HEK293 (cell line): Measurements from ENCODE around the gene MADCAM1.

Experiments
- CTCF ChIA-PET: fragments of 350-600 bp; formaldehyde crosslinking; extraction: SDS; loops from one replicate; lab custom pipeline; 2021; ENCODE audit warnings: antibody characterized with exemption; lab: Yijun Ruan, JAX
- POLR2A ChIA-PET: fragments of 300-600 bp; formaldehyde crosslinking; extraction: SDS; loops from one replicate; lab custom pipeline; 2020; ENCODE audit warnings: antibody characterized with exemption, inconsistent platforms; lab: Yijun Ruan, JAX
- H3K27ac ChIP-seq: fragments of 200-500 bp; sonication (Bioruptor generic); 2 replicates; pipeline ENCODE4 v1.5.1; 2014; ENCODE audit warnings: low read depth, low read length, control low read depth, inconsistent platforms; ENCODE audit errors: extremely low read depth
- H3K36me3 ChIP-seq, 2 experiments: fragments of 200-500 bp in 1 of 2; sonication (Bioruptor generic) in 1 of 2; 1 replicate in 1 of 2; 2 replicates in 1 of 2; pipeline ENCODE4 v1.5.1; 2014 to 2017; ENCODE audit warnings: inconsistent platforms in 2 of 2, low read length in 2 of 2; ENCODE audit not compliant: control insufficient read depth in 2 of 2, insufficient read depth in 1 of 2
- H3K4me1 ChIP-seq: fragments of 200-500 bp; sonication (Bioruptor generic); 2 replicates; pipeline ENCODE4 v1.5.1; 2014; ENCODE audit warnings: mild to moderate bottlenecking, low read length, inconsistent platforms; ENCODE audit not compliant: control insufficient read depth, insufficient read depth
- H3K4me3 ChIP-seq: 2 replicates; pipeline ENCODE4 v1.5.1; 2011; ENCODE audit warnings: low read depth, mild to moderate bottlenecking, control low read depth, low read length, moderate library complexity
- H3K9me3 ChIP-seq: fragments of 200-500 bp; sonication (Bioruptor generic); 2 replicates; pipeline ENCODE4 v1.5.1; 2014; ENCODE audit warnings: low read depth, low read length, inconsistent platforms; ENCODE audit not compliant: control insufficient read depth, insufficient read depth
- GFI1B ChIP-seq: fragments of 450-650 bp; formaldehyde crosslinking; IDR thresholded peaks from 2 replicates; pipeline ENCODE4 v1.5.1; 2016; ENCODE audit warnings: missing biosample characterization, missing genetic modification characterization
- GLI2 ChIP-seq: fragments of 450-650 bp; formaldehyde crosslinking; IDR thresholded peaks from 2 replicates; pipeline ENCODE4; 2017; ENCODE audit warnings: missing biosample characterization, missing genetic modification characterization, low read depth, borderline replicate concordance
- GLIS1 ChIP-seq: fragments of 450-650 bp; formaldehyde crosslinking; IDR thresholded peaks from 2 replicates; pipeline ENCODE4 v1.5.1; 2016; ENCODE audit warnings: missing biosample characterization, missing genetic modification characterization
- IKZF3 ChIP-seq: fragments of 450-650 bp; IDR thresholded peaks from 2 replicates; pipeline ENCODE4 v1.5.0; 2018; ENCODE audit warnings: missing biosample characterization, mild to moderate bottlenecking, missing genetic modification characterization, moderate library complexity
- SP7 ChIP-seq: fragments of 450-650 bp; formaldehyde crosslinking; IDR thresholded peaks from 2 replicates; pipeline ENCODE4 v1.5.1; 2016; ENCODE audit warnings: missing biosample characterization, missing genetic modification characterization
- ZBTB8A ChIP-seq: fragments of 450-650 bp; formaldehyde crosslinking; IDR thresholded peaks from 2 replicates; pipeline ENCODE4 v1.5.1; 2016; ENCODE audit warnings: missing biosample characterization, missing genetic modification characterization
- ZNF114 ChIP-seq: fragments of 450-650 bp; formaldehyde crosslinking; IDR thresholded peaks from 2 replicates; pipeline ENCODE4 v1.5.0; 2017; ENCODE audit warnings: missing biosample characterization, missing genetic modification characterization
- ZNF155 ChIP-seq: fragments of 450-650 bp; formaldehyde crosslinking; IDR thresholded peaks from 2 replicates; pipeline ENCODE4 v1.5.1; 2016; ENCODE audit warnings: missing biosample characterization, missing genetic modification characterization
- ZNF202 ChIP-seq: fragments of 450-650 bp; formaldehyde crosslinking; IDR thresholded peaks from 2 replicates; pipeline ENCODE4 v1.5.1; 2016; ENCODE audit warnings: missing biosample characterization, missing genetic modification characterization, borderline replicate concordance
- ZNF24 ChIP-seq: fragments of 450-650 bp; formaldehyde crosslinking; IDR thresholded peaks from 2 replicates; pipeline ENCODE4 v1.5.1; 2016; ENCODE audit warnings: missing biosample characterization, missing genetic modification characterization
- ZNF324 ChIP-seq: fragments of 450-650 bp; formaldehyde crosslinking; IDR thresholded peaks from 2 replicates; pipeline ENCODE4 v1.5.1; 2016; ENCODE audit warnings: missing biosample characterization, missing genetic modification characterization
- ZNF548 ChIP-seq: fragments of 450-650 bp; formaldehyde crosslinking; IDR thresholded peaks from 2 replicates; pipeline ENCODE4 v1.5.1; 2016; ENCODE audit warnings: missing biosample characterization, missing genetic modification characterization
- ZNF555 ChIP-seq: fragments of 450-650 bp; formaldehyde crosslinking; conservative IDR thresholded peaks from 2 replicates; pipeline ENCODE4 v1.5.1; 2017; ENCODE audit warnings: missing biosample characterization, mild to moderate bottlenecking, missing genetic modification characterization, inconsistent platforms
- ZNF560 ChIP-seq: fragments of 450-650 bp; formaldehyde crosslinking; IDR thresholded peaks from 2 replicates; pipeline ENCODE4 v1.5.1; 2017; ENCODE audit warnings: missing biosample characterization, missing genetic modification characterization, borderline replicate concordance
- ZNF837 ChIP-seq: fragments of 450-650 bp; formaldehyde crosslinking; IDR thresholded peaks from 2 replicates; pipeline ENCODE4 v1.5.1; 2016; ENCODE audit warnings: missing biosample characterization, missing genetic modification characterization
- ZNF843 ChIP-seq: fragments of 450-650 bp; formaldehyde crosslinking; IDR thresholded peaks from 2 replicates; pipeline ENCODE4 v1.5.1; 2016; ENCODE audit warnings: missing biosample characterization, missing genetic modification characterization
- TF ChIP-seq, protein P1 (sequence below): fragments of 450-650 bp; formaldehyde crosslinking; IDR thresholded peaks from 2 replicates; pipeline ENCODE4 v1.5.1; 2017; ENCODE audit warnings: missing biosample characterization, missing genetic modification characterization
- TF ChIP-seq, protein P2 (sequence below): fragments of 450-650 bp; formaldehyde crosslinking; IDR thresholded peaks from 2 replicates; pipeline ENCODE4 v1.5.1; 2016; ENCODE audit warnings: missing biosample characterization, missing genetic modification characterization
- TF ChIP-seq, protein P3 (sequence below): fragments of 450-650 bp; formaldehyde crosslinking; IDR thresholded peaks from 2 replicates; pipeline ENCODE4 v1.5.1; 2016; ENCODE audit warnings: missing biosample characterization, missing genetic modification characterization
- TF ChIP-seq, protein P4 (sequence below): fragments of 450-650 bp; formaldehyde crosslinking; IDR thresholded peaks from 2 replicates; pipeline ENCODE4 v1.5.1; 2017; ENCODE audit warnings: missing biosample characterization, missing genetic modification characterization
- TF ChIP-seq, protein P5 (sequence below): fragments of 450-650 bp; formaldehyde crosslinking; IDR thresholded peaks from 2 replicates; pipeline ENCODE4 v1.5.1; 2016; ENCODE audit warnings: missing biosample characterization, missing genetic modification characterization
- TF ChIP-seq, protein P6 (sequence below): fragments of 450-650 bp; formaldehyde crosslinking; IDR thresholded peaks from 2 replicates; pipeline ENCODE4 v1.5.1; 2016; ENCODE audit warnings: missing biosample characterization, missing genetic modification characterization
- TF ChIP-seq, protein P7 (sequence below): fragments of 450-650 bp; formaldehyde crosslinking; conservative IDR thresholded peaks from 2 replicates; pipeline ENCODE4 v1.5.1; 2016; ENCODE audit warnings: low read depth, missing biosample characterization, missing genetic modification characterization

MADCAM1 gene

DNA sequence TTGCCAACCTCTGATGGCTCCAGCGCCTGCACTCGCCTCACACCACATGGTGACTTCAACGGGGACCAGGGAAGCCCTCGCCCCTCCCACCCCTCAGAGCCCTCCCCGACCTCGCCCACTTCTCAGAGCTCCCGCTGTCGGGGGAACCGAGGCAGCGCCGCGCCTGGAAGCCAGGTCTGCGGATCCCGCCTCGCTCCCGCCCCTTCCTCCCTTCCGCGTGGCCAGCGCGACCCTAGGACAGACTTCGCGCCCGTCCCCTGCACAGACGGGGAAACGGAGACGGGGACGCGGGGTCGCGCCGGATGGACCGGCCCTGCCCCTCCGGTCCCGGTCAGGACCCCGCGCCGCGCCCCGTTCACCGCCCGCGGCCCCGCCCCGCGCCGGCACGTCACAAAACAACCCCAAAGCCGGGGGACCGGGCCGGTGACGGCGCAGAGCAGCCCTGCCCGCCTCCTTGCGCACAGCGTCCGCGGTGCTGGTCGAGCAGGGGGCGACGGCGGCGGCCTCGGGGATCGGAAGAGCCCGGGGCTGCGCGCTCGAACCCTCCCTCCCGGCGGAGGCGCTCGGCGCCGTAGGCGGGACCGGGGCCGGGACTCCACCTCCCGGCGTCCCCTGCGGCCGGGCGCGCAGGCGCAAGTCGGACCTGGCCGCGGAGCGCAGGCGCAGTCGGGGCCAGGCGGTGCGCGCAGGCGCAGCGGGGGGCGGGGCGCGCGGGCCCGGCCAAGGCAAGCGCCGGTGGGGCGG, 34.9 kb downstream of the MADCAM1 start:
- ChIA-PET CTCF (interaction anchor here (0.8 to 6.4 kb wide), 5 partner anchors 9 to 26 kb away, joined by 3 to 49 read pairs (median 3); no protein-coding TSS in a partner anchor), POLR2A (interaction anchor here (0.5 to 3.8 kb wide), 14 partner anchors 9 to 375 kb away, joined by 3 to 35 read pairs (median 6); partner anchors contain the start of genes BSG and TPGS1)
- Histone ChIP-seq H3K36me3 (peaks cover 0 to 15% of the 10 kb centered on the region in 2 experiments; a peak in 1 of 3 replicates), H3K4me1 (peaks cover 7% of the 10 kb centered on the region), H3K27ac (peak overlapping the region; percentile 96), H3K9me3 (no peaks in the 10 kb centered on the region), H3K4me3 (peak overlapping the region; percentile 89)
- TF ChIP-seq SP7 (tag by site-specific recombination), result 0 out of 2 replicates have a peak, but pooled peaks have one; percentile 22
- no peak for TF ChIP-seq ZNF324 (tag by site-specific recombination)
- no peak for TF ChIP-seq IKZF3 (tag by site-specific recombination)
- no peak for TF ChIP-seq GLI2
- no peak for TF ChIP-seq ZNF114 (tag by site-specific recombination)
- TF ChIP-seq, protein P1, sequence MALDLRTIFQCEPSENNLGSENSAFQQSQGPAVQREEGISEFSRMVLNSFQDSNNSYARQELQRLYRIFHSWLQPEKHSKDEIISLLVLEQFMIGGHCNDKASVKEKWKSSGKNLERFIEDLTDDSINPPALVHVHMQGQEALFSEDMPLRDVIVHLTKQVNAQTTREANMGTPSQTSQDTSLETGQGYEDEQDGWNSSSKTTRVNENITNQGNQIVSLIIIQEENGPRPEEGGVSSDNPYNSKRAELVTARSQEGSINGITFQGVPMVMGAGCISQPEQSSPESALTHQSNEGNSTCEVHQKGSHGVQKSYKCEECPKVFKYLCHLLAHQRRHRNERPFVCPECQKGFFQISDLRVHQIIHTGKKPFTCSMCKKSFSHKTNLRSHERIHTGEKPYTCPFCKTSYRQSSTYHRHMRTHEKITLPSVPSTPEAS, result no peak
- TF ChIP-seq, protein P2, sequence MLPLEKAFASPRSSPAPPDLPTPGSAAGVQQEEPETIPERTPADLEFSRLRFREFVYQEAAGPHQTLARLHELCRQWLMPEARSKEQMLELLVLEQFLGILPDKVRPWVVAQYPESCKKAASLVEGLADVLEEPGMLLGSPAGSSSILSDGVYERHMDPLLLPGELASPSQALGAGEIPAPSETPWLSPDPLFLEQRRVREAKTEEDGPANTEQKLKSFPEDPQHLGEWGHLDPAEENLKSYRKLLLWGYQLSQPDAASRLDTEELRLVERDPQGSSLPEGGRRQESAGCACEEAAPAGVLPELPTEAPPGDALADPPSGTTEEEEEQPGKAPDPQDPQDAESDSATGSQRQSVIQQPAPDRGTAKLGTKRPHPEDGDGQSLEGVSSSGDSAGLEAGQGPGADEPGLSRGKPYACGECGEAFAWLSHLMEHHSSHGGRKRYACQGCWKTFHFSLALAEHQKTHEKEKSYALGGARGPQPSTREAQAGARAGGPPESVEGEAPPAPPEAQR, result no peak
- TF ChIP-seq, protein P3, sequence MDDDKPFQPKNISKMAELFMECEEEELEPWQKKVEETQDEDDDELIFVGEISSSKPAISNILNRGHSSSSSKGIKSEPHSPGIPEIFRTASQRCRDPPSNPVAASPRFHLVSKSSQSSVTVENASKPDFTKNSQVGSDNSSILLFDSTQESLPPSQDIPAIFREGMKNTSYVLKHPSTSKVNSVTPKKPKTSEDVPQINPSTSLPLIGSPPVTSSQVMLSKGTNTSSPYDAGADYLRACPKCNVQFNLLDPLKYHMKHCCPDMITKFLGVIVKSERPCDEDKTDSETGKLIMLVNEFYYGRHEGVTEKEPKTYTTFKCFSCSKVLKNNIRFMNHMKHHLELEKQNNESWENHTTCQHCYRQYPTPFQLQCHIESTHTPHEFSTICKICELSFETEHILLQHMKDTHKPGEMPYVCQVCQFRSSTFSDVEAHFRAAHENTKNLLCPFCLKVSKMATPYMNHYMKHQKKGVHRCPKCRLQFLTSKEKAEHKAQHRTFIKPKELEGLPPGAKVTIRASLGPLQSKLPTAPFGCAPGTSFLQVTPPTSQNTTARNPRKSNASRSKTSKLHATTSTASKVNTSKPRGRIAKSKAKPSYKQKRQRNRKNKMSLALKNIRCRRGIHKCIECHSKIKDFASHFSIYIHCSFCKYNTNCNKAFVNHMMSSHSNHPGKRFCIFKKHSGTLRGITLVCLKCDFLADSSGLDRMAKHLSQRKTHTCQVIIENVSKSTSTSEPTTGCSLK, result no peak
- TF ChIP-seq ZNF560 (tag by site-specific recombination), result no peak
- TF ChIP-seq GFI1B (tag by site-specific recombination), result no peak
- no peak for TF ChIP-seq ZNF555 (tag by site-specific recombination)
- TF ChIP-seq, protein P4, sequence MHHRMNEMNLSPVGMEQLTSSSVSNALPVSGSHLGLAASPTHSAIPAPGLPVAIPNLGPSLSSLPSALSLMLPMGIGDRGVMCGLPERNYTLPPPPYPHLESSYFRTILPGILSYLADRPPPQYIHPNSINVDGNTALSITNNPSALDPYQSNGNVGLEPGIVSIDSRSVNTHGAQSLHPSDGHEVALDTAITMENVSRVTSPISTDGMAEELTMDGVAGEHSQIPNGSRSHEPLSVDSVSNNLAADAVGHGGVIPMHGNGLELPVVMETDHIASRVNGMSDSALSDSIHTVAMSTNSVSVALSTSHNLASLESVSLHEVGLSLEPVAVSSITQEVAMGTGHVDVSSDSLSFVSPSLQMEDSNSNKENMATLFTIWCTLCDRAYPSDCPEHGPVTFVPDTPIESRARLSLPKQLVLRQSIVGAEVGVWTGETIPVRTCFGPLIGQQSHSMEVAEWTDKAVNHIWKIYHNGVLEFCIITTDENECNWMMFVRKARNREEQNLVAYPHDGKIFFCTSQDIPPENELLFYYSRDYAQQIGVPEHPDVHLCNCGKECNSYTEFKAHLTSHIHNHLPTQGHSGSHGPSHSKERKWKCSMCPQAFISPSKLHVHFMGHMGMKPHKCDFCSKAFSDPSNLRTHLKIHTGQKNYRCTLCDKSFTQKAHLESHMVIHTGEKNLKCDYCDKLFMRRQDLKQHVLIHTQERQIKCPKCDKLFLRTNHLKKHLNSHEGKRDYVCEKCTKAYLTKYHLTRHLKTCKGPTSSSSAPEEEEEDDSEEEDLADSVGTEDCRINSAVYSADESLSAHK, result no peak
- no peak for TF ChIP-seq ZNF548 (tag by site-specific recombination)
- TF ChIP-seq ZNF202 (tag by site-specific recombination), result no peak
- TF ChIP-seq ZNF24, result no peak
- no peak for TF ChIP-seq ZNF155 (tag by site-specific recombination)
- TF ChIP-seq, protein P5, sequence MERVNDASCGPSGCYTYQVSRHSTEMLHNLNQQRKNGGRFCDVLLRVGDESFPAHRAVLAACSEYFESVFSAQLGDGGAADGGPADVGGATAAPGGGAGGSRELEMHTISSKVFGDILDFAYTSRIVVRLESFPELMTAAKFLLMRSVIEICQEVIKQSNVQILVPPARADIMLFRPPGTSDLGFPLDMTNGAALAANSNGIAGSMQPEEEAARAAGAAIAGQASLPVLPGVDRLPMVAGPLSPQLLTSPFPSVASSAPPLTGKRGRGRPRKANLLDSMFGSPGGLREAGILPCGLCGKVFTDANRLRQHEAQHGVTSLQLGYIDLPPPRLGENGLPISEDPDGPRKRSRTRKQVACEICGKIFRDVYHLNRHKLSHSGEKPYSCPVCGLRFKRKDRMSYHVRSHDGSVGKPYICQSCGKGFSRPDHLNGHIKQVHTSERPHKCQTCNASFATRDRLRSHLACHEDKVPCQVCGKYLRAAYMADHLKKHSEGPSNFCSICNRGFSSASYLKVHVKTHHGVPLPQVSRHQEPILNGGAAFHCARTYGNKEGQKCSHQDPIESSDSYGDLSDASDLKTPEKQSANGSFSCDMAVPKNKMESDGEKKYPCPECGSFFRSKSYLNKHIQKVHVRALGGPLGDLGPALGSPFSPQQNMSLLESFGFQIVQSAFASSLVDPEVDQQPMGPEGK (tag by site-specific recombination), result peak; percentile 81
- TF ChIP-seq, protein P6, sequence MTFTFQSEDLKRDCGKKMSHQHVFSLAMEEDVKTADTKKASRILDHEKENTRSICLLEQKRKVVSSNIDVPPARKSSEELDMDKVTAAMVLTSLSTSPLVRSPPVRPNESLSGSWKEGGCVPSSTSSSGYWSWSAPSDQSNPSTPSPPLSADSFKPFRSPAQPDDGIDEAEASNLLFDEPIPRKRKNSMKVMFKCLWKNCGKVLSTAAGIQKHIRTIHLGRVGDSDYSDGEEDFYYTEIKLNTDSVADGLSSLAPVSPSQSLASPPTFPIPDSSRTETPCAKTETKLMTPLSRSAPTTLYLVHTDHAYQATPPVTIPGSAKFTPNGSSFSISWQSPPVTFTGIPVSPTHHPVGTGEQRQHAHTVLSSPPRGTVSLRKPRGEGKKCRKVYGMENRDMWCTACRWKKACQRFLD, result no peak
- TF ChIP-seq GLIS1 (tag by site-specific recombination), result no peak
- TF ChIP-seq, protein P7, sequence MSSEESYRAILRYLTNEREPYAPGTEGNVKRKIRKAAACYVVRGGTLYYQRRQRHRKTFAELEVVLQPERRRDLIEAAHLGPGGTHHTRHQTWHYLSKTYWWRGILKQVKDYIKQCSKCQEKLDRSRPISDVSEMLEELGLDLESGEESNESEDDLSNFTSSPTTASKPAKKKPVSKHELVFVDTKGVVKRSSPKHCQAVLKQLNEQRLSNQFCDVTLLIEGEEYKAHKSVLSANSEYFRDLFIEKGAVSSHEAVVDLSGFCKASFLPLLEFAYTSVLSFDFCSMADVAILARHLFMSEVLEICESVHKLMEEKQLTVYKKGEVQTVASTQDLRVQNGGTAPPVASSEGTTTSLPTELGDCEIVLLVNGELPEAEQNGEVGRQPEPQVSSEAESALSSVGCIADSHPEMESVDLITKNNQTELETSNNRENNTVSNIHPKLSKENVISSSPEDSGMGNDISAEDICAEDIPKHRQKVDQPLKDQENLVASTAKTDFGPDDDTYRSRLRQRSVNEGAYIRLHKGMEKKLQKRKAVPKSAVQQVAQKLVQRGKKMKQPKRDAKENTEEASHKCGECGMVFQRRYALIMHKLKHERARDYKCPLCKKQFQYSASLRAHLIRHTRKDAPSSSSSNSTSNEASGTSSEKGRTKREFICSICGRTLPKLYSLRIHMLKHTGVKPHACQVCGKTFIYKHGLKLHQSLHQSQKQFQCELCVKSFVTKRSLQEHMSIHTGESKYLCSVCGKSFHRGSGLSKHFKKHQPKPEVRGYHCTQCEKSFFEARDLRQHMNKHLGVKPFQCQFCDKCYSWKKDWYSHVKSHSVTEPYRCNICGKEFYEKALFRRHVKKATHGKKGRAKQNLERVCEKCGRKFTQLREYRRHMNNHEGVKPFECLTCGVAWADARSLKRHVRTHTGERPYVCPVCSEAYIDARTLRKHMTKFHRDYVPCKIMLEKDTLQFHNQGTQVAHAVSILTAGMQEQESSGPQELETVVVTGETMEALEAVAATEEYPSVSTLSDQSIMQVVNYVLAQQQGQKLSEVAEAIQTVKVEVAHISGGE (tag by site-specific recombination), result no peak
- 0 out of 2 replicates have a peak, but pooled peaks have one; percentile 35 for TF ChIP-seq ZBTB8A
- TF ChIP-seq ZNF843 (tag by site-specific recombination), result no peak
- no peak for TF ChIP-seq ZNF837
